T-cell (primary cell): Measurements from ENCODE around the gene NFE2. TPM values are rescaled to one million over a fixed set of nuclear protein-coding genes. Genes with fewer than 3 reads are reported as not detected.
"Not testable (repeated sequence)": the region's sequence is repeated elsewhere in the genome, so short reads cannot be mapped to it uniquely, and the experiment has no call there.

Source experiments
- ATAC-seq, 4 experiments: fragments of 200-7000 bp in 3 of 4; fragments of 150-1000 bp in 1 of 4; cut with Tn5 transposase; replicated peaks in 1 of 4; 1 replicate in 3 of 4; 2 replicates in 1 of 4; pipeline ENCODE4 v1.10.0; 2021; ENCODE audit warnings: moderate library complexity in 3 of 4, mild to moderate bottlenecking in 2 of 4, moderate number of reproducible peaks in 1 of 4
- CTCF ChIA-PET, 2 donors: fragments of 300-600 bp; sonication (Branson Sonifier 250); formaldehyde crosslinking; loops; one replicate each; lab custom pipeline; 2022; ENCODE audit warnings: antibody characterized with exemption in 2 of 2; lab: Charles Lee
- POLR2A ChIA-PET, 2 donors: fragments of 300-600 bp; sonication (Branson Sonifier 250); formaldehyde crosslinking; loops; one replicate each; lab custom pipeline; 2022; ENCODE audit warnings: antibody characterized with exemption in 2 of 2; lab: Charles Lee
- DNase-seq, 35 experiments: peaks; one replicate each; pipeline versions ENCODE4 v3.0.0 to v3.0.0-alpha.2; 2013 to 2023
- H3K27ac ChIP-seq: one replicate; pipeline ENCODE4 v1.5.1; 2013; ENCODE audit warnings: low read length
- H3K27me3 ChIP-seq, 2 experiments: replicated peaks in 1 of 2; 1 replicate in 1 of 2; 2 replicates in 1 of 2; pipeline versions ENCODE4 v1.6.1 to v1.7.0; 2013; ENCODE audit warnings: low read length in 1 of 2, mixed read lengths in 1 of 2; ENCODE audit not compliant: control insufficient read depth in 2 of 2, insufficient read depth in 2 of 2; ENCODE audit errors: extremely low read depth in 1 of 2
- H3K36me3 ChIP-seq, 2 donors: 1 replicate in 1 of 2; 2 replicates in 1 of 2; pipeline versions ENCODE4 v1.6.1 to v1.7.0; 2013; ENCODE audit warnings: low read length in 1 of 2; ENCODE audit not compliant: control insufficient read depth in 2 of 2, insufficient read depth in 1 of 2; ENCODE audit errors: extremely low read depth in 1 of 2
- H3K4me1 ChIP-seq, 2 experiments: 1 replicate in 1 of 2; 2 replicates in 1 of 2; pipeline versions ENCODE4 v1.6.1 to v1.7.0; 2013; ENCODE audit warnings: low read length in 2 of 2, mixed read lengths in 1 of 2; ENCODE audit not compliant: insufficient read depth in 2 of 2, control insufficient read depth in 1 of 2; ENCODE audit errors: extremely low read depth in 1 of 2
- H3K4me3 ChIP-seq, 2 donors: 1 replicate in 1 of 2; 2 replicates in 1 of 2; pipeline versions ENCODE4 v1.5.1 to v1.7.0; 2013; ENCODE audit warnings: mild to moderate bottlenecking in 2 of 2, low read length in 1 of 2, moderate library complexity in 1 of 2; ENCODE audit not compliant: control insufficient read depth in 1 of 2; ENCODE audit errors: extremely low read depth in 1 of 2
- H3K9me3 ChIP-seq: 2 replicates; pipeline ENCODE4 v1.7.0; 2013
- H3K27ac Mint-ChIP-seq, 2 donors: one replicate each; pipeline ENCODE4 v1.8.0; 2020 to 2021; ENCODE audit warnings: mild to moderate bottlenecking in 2 of 2, mixed read lengths in 2 of 2
- H3K27me3 Mint-ChIP-seq, 2 donors: one replicate each; pipeline ENCODE4 v1.8.0; 2021 to 2022; ENCODE audit warnings: mixed read lengths in 2 of 2
- H3K36me3 Mint-ChIP-seq: one replicate; pipeline ENCODE4 v1.8.0; 2021; ENCODE audit warnings: mixed read lengths
- H3K4me1 Mint-ChIP-seq, 3 donors: one replicate each; pipeline ENCODE4 v1.8.0; 2020 to 2022; ENCODE audit warnings: mixed read lengths in 3 of 3, mild to moderate bottlenecking in 1 of 3
- H3K4me3 Mint-ChIP-seq, 3 donors: one replicate each; pipeline ENCODE4 v1.8.0; 2020 to 2022; ENCODE audit warnings: mild to moderate bottlenecking in 3 of 3, mixed read lengths in 3 of 3, moderate library complexity in 3 of 3
- H3K9me3 Mint-ChIP-seq, 3 donors: one replicate each; pipeline ENCODE4 v1.8.0; 2020 to 2022; ENCODE audit warnings: mixed read lengths in 3 of 3
- WGBS: methylation state at CpG from one replicate; pipeline ENCODE4 v1.1.5; 2013; ENCODE audit warnings: missing lambda C conversion rate; ENCODE audit not compliant: insufficient coverage; 5-methylcytosine and 5-hydroxymethylcytosine counted together
- total RNA-seq, 35 experiments: library from RNA in 6 of 35; stranded (reverse) in 6 of 35; fragments of 120-200 nt in 1 of 35; gene quantifications; one replicate each; pipeline versions ENCODE4 v1.2.1 to v1.2.4 and lab custom pipeline; 2013 to 2026

The NFE2 gene
- total RNA-seq, 5 donors from 2014 or later (not counting 1 experiment from before 2014, with no cell fraction given) = 0.58 to 1.5 (median 0.95) TPM

DNA sequence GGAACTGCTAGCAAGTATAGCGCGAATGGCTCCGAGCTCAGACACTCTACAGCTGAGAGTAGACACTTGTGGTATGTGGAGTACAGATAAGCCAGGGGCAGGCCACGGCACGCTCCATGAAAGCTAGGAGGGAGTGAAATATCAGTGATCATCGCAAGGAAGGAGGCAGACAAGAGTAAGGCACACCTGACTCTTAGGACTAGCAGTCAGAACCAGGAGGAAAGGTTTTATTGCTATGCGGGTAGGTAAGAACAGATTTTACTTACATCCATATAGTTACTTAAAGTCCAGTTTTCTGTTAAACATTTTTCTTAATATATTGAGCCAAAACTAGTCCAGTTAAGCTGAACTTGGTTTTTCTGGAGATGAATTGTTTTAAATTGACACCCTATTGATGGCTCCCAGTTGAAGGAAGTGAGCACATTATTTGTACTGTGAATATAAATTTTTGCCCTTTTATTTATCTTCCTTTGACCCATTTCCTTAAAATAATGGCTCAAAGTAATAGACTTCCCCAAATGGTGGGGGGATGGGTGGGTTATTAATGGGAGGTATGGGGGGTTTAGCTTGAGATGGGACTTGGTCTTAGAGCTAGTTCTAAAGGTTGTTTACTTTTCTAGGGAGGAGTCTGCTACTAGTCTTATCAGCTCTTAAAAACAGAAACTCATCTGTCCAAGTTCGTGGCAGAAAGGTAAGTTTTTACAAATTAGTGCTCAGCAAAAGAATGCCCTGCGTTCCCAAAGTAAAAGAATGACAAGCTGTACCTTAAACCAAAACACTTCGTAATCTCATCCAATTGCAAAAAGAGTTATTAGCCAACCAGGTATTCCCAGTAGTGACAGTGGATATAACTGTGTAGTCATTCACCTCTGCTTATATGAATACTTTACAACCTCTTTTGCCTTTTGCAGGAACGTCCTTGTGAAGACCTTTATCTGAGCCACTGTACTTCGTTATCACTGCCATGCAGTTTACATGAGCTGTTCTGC is 14.5 kb downstream of the NFE2 start:
- Histone ChIP-seq H3K9me3 (no peaks in the 10 kb centered on the region), H3K4me3 (no peak overlapping the region), H3K27me3 (no peaks in the 10 kb centered on the region), H3K4me1 (peaks cover 24 to 34% of the 10 kb centered on the region in 2 experiments), H3K36me3 (peaks cover 2 to 68% of the 10 kb centered on the region in 2 donors), H3K27ac (no peak overlapping the region)
- H3K36me3 Mint-ChIP-seq = peaks cover 29% of the 10 kb centered on the region
- ChIA-PET CTCF (interaction anchor here (0.6 to 1.8 kb wide), 12 partner anchors 9 to 301 kb away, joined by 3 to 9 read pairs (median 3); partner anchors contain the start of genes COPZ1 (in 1 of the 2) and HOXC10 (in 1 of the 2)), POLR2A (interaction anchor here (0.5 to 0.7 kb wide), 3 partner anchors 23 to 552 kb away, joined by 3 to 5 read pairs (median 3); no protein-coding TSS in a partner anchor)
- DNase-seq = no peak
- no peaks in the 10 kb centered on the region for H3K27me3 Mint-ChIP-seq
- H3K4me1 Mint-ChIP-seq = peaks cover 7 to 59% (median 10%) of the 10 kb centered on the region in 3 donors
- peak overlapping the region in 1 of 3 donors; percentile 34 for H3K4me3 Mint-ChIP-seq
- WGBS = 85% methylated on average over 7 of the region's 12 CpGs
- peak in 2 of 4 experiments; percentile 15 to 19 for ATAC-seq
- no peaks in the 10 kb centered on the region for H3K9me3 Mint-ChIP-seq
- H3K27ac Mint-ChIP-seq = peak overlapping the region in 1 of 2 donors; percentile 22

DNA sequence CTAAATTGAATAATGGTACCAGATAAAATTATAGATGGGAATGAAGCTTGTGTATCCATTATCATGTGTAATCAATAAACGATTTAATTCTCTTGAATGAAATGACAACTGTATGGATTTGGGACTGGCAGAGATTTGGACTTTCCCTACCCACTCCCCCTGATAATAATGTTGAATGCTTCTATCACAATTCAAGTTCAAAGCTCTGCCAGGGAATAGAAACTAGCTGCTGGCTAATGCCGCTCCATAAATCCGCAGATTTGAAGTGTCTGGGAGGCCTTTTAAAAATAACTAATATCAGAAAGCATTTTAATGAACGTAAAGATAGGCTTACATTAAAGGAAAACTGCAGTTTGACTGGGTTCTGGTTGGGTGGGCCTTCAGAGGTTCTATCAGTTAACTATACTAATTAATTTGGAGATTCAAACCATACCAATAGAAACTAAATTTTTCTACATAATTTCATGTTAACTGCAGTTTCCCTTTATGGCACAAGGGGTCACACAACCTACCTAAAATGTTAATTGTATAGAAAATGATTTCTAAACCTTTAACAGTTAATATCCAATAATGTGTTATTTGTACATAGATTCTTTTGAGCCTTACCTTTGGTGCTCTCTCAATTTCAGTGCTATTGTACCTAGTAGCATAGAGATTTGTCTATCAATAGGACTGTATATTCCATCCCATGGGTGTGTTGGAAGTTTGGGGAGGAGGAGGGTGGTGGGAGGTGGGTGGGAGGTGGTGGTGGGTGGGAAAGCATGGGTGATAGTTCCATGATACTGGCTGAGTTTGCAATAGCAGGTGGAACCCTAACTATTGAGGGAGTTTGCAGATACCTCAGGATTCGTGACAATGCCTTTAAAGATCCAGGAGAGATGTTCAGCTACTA is 15.4 kb downstream of the NFE2 start:
- peaks cover 2 to 70% of the 10 kb centered on the region in 2 donors for H3K36me3 ChIP-seq
- H3K27me3 ChIP-seq = no peaks in the 10 kb centered on the region
- no peaks in the 10 kb centered on the region for H3K9me3 Mint-ChIP-seq
- no peaks in the 10 kb centered on the region for H3K27me3 Mint-ChIP-seq
- H3K9me3 ChIP-seq = no peaks in the 10 kb centered on the region
- CTCF ChIA-PET = interaction anchor here (0.6 to 2.3 kb wide), 5 partner anchors 34 to 234 kb away, joined by 3 to 12 read pairs (median 5); partner anchors contain the start of gene COPZ1 (in 1 of the 2)
- H3K36me3 Mint-ChIP-seq = peaks cover 29% of the 10 kb centered on the region
- peaks cover 25 to 37% of the 10 kb centered on the region in 2 experiments for H3K4me1 ChIP-seq
- ATAC-seq = no peak
- POLR2A ChIA-PET = interaction anchor here in 1 of 2 donors (0.5 kb wide), 1 partner anchor 24 kb away, joined by 3 read pairs; no protein-coding TSS in a partner anchor
- no peak for DNase-seq
- H3K4me3 ChIP-seq = no peak overlapping the region
- H3K4me3 Mint-ChIP-seq = peak overlapping the region in 2 of 3 donors; percentile 34 to 55
- H3K27ac Mint-ChIP-seq = peak overlapping the region; percentile 44 to 61
- peaks cover 7 to 60% (median 10%) of the 10 kb centered on the region in 3 donors for H3K4me1 Mint-ChIP-seq
- no peak overlapping the region for H3K27ac ChIP-seq
- 67% methylated on average over 1 of the region's 5 CpGs for WGBS

- peaks cover 7 to 60% (median 10%) of the 10 kb centered on the region in 3 donors for H3K4me1 Mint-ChIP-seq
- not testable (repeated sequence) for ATAC-seq, H3K4me3 ChIP-seq, H3K9me3 ChIP-seq, H3K4me3 Mint-ChIP-seq, H3K9me3 Mint-ChIP-seq, H3K27ac ChIP-seq, H3K27me3 Mint-ChIP-seq, DNase-seq, H3K27me3 ChIP-seq
- peaks cover 29% of the 10 kb centered on the region for H3K36me3 Mint-ChIP-seq
- ChIA-PET CTCF (interaction anchor here (0.6 to 2.3 kb wide), 4 partner anchors 9 to 40 kb away, joined by 3 to 12 read pairs (median 3); partner anchors contain the start of gene COPZ1 (in 1 of the 2)), POLR2A (interaction anchor here (0.5 to 1.0 kb wide), 4 partner anchors 18 to 1643 kb away, joined by 3 to 9 read pairs (median 4); partner anchors contain the start of gene PYM1 (in 1 of the 2))
- WGBS = no CpG with 5 or more reads among the region's 2 CpGs
- H3K27ac Mint-ChIP-seq = peak overlapping the region; percentile 32 to 54
- H3K36me3 ChIP-seq = peaks cover 2 to 70% of the 10 kb centered on the region in 2 donors
- peaks cover 25 to 40% of the 10 kb centered on the region in 2 experiments for H3K4me1 ChIP-seq
These were observed 16.6 kb downstream of the NFE2 start for GRCh38 chr12:54284070-54284780.

DNA sequence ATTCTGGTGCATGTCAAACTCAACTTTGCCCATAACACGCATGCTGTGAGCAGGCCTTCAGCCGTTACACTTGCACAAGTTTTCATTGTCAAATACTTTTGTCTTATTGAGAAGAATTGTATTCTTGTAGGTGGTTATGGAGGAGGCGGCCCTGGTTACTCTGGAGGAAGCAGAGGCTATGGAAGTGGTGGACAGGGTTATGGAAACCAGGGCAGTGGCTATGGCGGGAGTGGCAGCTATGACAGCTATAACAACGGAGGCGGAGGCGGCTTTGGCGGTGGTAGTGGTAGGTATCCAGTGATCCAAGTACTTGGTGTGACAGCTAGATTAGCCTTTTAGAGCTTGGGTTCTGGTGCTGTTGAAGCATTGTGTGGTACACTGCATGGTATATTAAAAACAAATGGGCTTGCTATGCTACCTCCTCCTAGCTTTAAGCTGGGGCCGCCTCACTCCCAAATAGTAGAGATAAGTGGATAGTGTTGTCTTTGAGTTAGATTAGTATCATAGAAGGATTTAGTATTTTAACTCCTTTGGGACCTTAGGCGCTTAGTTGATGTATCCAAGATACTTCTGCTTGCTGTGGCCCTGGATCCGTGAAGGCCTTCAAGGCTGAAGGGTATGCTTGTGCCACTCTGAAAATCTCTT is 17.7 kb downstream of the NFE2 start:
- H3K27ac Mint-ChIP-seq = no peak overlapping the region

GRCh38 chr12:54281694-54282093 is 19.1 kb downstream of the NFE2 start:
- Histone ChIP-seq H3K36me3 (peaks cover 0 to 50% of the 10 kb centered on the region in 2 donors), H3K4me1 (peaks cover 33 to 54% of the 10 kb centered on the region in 2 experiments), H3K27ac (peak overlapping the region; percentile 89), H3K4me3 (peak overlapping the region; percentile 78)
- peaks cover 15% of the 10 kb centered on the region for H3K36me3 Mint-ChIP-seq
- ChIA-PET CTCF (interaction anchor here (0.5 to 3.2 kb wide), 7 partner anchors 10 to 87 kb away, joined by 3 to 68 read pairs (median 4); partner anchors contain the start of gene COPZ1 (in 1 of the 2)), POLR2A (interaction anchor here (0.5 to 2.9 kb wide), 6 partner anchors 9 to 662 kb away, joined by 3 to 39 read pairs (median 14); partner anchors contain the start of gene COPZ1 (in 2 of the 2))
- not testable (repeated sequence) for H3K9me3 ChIP-seq, H3K27ac Mint-ChIP-seq, H3K27me3 Mint-ChIP-seq, DNase-seq, H3K27me3 ChIP-seq, H3K4me3 Mint-ChIP-seq, ATAC-seq, H3K9me3 Mint-ChIP-seq
- H3K4me1 Mint-ChIP-seq = peaks cover 3 to 55% (median 11%) of the 10 kb centered on the region in 3 donors
- no CpG with 5 or more reads among the region's 4 CpGs for WGBS

More for the DNA sequence above, 17.7 kb downstream of the NFE2 start:
- DNase-seq (no peak), ATAC-seq (no peak)
- Mint-ChIP-seq H3K9me3 (no peaks in the 10 kb centered on the region), H3K4me3 (no peak overlapping the region), H3K36me3 (peaks cover 27% of the 10 kb centered on the region), H3K4me1 (peaks cover 7 to 60% (median 10%) of the 10 kb centered on the region in 3 donors), H3K27me3 (no peaks in the 10 kb centered on the region)
- H3K4me3 ChIP-seq = peak overlapping the region; percentile 4 to 35
- whole genome bisulfite sequencing = 11% methylated on average over 7 of the region's 11 CpGs
- no peaks in the 10 kb centered on the region for H3K27me3 ChIP-seq
- H3K27ac ChIP-seq = peak overlapping the region; percentile 35
- peaks cover 31 to 42% of the 10 kb centered on the region in 2 experiments for H3K4me1 ChIP-seq
- ChIA-PET POLR2A (interaction anchor here (0.6 to 1.1 kb wide), 4 partner anchors 19 to 267 kb away, joined by 3 to 9 read pairs (median 4); partner anchors contain the start of gene COPZ1 (in 1 of the 2)), CTCF (interaction anchor here (0.5 to 2.3 kb wide), 4 partner anchors 10 to 580 kb away, joined by 3 to 12 read pairs (median 5); partner anchors contain the start of gene COPZ1 (in 1 of the 2))
- peaks cover 0 to 64% of the 10 kb centered on the region in 2 donors for H3K36me3 ChIP-seq
- H3K9me3 ChIP-seq = no peaks in the 10 kb centered on the region
